KOPT-K1 (cell line): ENCODE results near the gene GCK.

Experiments used
- H3K27ac ChIP-seq: fragments of 200-600 bp; sonication (generic); 2 replicates; pipeline ENCODE4 v1.5.1; 2016; ENCODE audit warnings: antibody characterized with exemption, mild to moderate bottlenecking, low read depth, low read length; ENCODE audit not compliant: poor library complexity, severe bottlenecking
- H3K36me3 ChIP-seq: fragments of 200-600 bp; sonication (generic); 2 replicates; pipeline ENCODE4 v1.5.1; 2017; ENCODE audit warnings: antibody characterized with exemption, mild to moderate bottlenecking, low read length, moderate library complexity; ENCODE audit not compliant: insufficient read depth
- H3K9me3 ChIP-seq: fragments of 200-600 bp; sonication (generic); 2 replicates; pipeline ENCODE4 v1.5.1; 2017; ENCODE audit warnings: antibody characterized with exemption, low read length, mild to moderate bottlenecking; ENCODE audit not compliant: insufficient read depth, poor library complexity, severe bottlenecking

GCK gene

GRCh38 chr7:44162179-44162578, 27.1 kb downstream of the GCK start:
- Histone ChIP-seq H3K9me3 (peaks cover 4% of the 10 kb centered on the region), H3K36me3 (no peaks in the 10 kb centered on the region), H3K27ac (no peak overlapping the region)

DNA sequence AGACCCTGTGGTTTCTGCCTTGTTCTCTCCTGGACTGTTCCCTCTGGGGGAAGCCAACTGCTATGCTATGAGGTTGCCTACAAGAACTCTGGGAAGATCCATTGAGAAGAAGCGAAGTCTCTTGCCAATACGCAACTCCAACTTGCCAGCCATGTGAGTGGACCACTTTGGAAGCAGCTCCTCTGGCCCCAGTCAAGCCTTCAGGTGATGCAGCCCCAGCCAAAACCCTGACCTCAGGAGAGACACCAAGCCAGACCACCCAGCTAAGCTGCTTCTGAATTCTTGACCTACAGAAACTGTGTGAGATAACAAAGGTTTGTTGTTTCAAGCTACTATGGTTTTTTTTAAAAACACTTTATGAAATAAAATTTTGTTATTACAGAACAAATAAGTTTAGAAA, 27.9 kb downstream of the GCK start:
- Histone ChIP-seq H3K27ac (no peak overlapping the region), H3K9me3 (peaks cover 4% of the 10 kb centered on the region), H3K36me3 (no peaks in the 10 kb centered on the region)

DNA sequence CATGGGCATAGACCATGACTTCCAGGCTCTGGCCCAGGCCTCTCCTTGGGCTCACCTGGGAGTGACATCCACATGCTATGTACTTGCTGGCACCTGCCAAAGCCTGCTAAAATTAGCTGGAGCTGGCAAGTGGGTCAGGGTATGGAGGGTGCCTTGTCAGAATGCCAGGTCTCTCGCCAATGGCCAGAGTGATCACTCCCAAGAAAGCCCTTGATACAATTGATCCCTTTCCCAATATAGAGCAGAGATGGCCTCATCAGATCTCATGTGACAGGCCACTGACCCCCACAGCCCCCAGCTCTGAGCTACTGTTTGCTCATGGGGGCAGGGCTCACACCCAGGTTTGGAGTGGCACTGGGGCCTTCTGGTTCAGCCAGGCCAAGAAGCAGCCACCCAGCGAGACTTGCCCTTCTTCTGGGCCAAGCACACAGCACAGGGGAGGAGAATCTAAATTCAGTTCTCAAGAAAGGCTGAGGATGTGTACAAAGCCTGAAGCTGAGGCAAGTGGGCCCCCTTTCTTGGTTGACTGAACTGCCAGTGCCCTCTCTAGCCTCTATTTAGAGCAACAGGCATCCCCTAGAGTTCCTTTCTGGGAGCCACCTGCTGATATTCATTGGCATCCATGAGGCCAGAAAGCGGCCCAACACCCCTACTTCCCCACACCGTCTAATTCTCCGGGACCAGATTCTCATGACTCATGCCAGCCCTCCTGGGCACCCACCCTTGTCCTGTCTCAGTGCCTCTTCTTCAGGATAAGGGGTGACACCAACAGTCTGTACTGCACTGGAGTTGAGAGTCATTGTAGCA, 29.2 kb downstream of the GCK start:
- no peak overlapping the region for H3K27ac ChIP-seq
- peaks cover 4% of the 10 kb centered on the region for H3K9me3 ChIP-seq
- no peaks in the 10 kb centered on the region for H3K36me3 ChIP-seq

GRCh38 chr7:44158873-44159631, 30.2 kb downstream of the GCK start:
- H3K27ac ChIP-seq = no peak overlapping the region
- no peaks in the 10 kb centered on the region for H3K9me3 ChIP-seq
- H3K36me3 ChIP-seq = no peaks in the 10 kb centered on the region

DNA sequence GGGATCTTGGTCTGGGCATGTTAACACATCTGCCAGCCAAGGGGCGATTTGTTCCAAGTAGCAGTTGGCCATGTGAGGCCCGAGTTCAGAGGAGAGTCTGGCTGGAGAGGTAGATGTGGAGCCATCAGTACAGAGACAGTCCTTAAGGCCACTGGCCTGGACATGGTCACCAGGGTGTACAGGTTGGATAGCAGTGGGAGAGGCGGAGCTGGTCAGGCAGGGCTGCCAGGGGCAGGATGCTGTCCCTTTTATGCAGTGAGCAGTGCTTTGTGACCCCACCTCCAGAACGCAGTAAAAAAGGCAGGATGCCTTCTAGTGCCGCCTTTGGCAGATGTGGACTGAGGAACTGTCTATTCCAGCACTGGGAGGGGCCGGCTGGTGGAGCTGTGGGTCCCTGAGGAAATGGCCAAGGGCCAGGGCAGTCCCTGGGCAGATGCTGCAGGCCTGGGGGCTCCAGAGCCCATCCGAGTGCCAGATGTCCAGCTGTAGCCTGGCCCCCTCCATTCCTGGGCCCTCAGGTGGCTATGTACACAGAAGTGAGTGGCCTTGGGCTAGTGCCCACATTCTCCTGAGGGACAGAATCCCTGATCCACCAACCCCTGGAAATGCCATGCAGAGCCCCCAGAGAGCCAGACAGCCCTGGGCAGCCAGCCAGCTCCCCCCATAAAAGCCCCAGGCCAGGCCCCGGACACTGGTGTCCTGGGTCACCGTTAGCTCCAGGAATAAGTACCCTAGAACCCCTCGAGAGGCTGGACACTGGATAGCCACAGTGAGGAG, 31.0 kb downstream of the GCK start:
- H3K9me3 ChIP-seq = no peaks in the 10 kb centered on the region
- no peaks in the 10 kb centered on the region for H3K36me3 ChIP-seq
- H3K27ac ChIP-seq = no peak overlapping the region

DNA sequence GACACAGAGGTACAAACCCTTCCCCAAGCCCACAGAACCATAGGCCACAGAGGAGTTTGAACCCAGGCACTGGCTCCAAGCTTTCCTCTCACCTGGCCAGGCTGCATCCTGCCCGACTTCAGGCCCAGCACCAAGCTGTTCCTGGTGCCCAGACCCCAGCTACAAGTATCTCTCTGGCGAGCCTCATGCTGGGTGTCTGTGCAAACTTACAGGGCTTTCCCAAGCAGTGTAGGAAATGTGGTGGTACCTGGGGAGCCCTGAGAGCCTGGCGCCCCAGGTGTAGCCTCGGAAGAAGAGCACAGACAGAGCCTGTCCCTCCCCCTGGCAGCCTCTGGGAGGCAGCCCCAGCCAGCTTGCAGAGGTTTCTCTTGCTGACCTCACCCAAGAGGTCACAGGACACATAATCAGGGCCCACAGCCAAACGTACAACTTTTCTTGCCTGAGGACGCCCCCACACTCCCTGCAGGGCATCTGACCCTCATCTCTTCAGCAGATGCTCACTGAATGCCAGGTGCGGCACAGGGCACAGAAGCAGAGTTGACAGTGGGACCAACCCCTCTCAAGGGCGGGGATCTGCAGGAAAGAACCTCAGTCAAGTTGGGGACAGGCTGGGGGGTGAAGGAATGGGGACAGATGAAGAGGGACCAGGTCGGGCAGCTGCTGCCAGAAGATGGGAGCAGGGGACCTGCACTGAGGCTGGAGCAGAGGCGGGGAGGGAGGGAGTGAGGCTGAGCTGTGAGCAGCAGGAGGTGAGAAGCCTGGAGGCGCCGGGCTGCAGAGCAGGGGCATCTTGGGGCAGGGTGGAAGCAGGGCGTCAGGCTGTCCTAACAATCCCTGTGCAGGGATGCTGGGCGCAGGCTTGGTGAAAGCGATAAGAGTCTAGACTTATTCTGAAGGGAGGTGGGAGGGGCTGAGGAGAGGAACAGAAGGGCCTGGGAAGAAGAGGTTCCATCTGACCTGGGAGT, 31.8 kb downstream of the GCK start:
- H3K27ac ChIP-seq = no peak overlapping the region
- no peaks in the 10 kb centered on the region for H3K36me3 ChIP-seq
- no peaks in the 10 kb centered on the region for H3K9me3 ChIP-seq

- no peaks in the 10 kb centered on the region for H3K36me3 ChIP-seq
- H3K9me3 ChIP-seq = no peaks in the 10 kb centered on the region
- no peak overlapping the region for H3K27ac ChIP-seq
These were observed 32.7 kb downstream of the GCK start for GRCh38 chr7:44156453-44157010.

- no peaks in the 10 kb centered on the region for H3K36me3 ChIP-seq
- H3K9me3 ChIP-seq = no peaks in the 10 kb centered on the region
- H3K27ac ChIP-seq = no peak overlapping the region
These were observed 33.8 kb downstream of the GCK start for GRCh38 chr7:44155191-44156185.

DNA sequence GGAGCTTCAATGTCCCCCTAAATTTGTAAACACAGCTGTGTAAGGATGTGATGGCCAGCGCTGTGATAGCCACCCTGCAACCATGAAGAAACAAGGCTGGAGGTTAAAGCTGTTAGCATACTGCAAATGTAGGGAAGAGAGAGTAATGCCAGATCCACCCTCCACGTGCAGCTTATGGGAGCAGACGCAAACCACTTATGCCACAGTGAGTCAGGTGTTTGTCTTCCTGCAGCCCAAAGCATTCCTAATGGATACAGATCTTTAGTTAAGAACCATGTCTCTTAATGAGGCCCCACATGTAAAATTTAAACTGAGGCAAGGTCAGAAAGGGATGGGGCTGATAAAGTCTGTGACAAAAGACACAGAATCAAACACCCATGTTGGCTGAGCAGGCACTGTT, 34.5 kb downstream of the GCK start:
- H3K36me3 ChIP-seq = no peaks in the 10 kb centered on the region
- H3K9me3 ChIP-seq = no peaks in the 10 kb centered on the region
- no peak overlapping the region for H3K27ac ChIP-seq

DNA sequence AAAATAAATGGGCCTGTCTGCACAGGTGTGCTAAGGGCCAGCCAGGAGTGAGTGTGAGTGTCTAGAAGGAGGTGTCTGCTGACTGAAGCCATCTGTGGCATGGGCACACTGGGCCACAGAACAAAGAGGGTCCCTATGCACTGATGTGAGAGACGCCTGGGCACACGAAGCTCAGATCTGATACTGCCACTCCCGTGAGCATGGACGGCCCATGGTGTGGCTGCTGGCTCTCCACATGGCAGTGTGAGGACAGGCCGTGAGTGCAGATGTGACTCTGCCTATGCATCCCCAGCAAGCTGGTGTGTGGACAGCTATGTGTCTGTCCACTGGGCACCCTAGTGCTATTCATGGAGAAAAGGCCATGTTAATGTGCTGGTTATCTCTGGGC, 35.3 kb downstream of the GCK start:
- H3K9me3 ChIP-seq = no peaks in the 10 kb centered on the region
- no peak overlapping the region for H3K27ac ChIP-seq
- H3K36me3 ChIP-seq = no peaks in the 10 kb centered on the region

GRCh38 chr7:44152971-44153947, 36.0 kb downstream of the GCK start:
- Histone ChIP-seq H3K27ac (no peak overlapping the region), H3K36me3 (no peaks in the 10 kb centered on the region), H3K9me3 (no peaks in the 10 kb centered on the region)

DNA sequence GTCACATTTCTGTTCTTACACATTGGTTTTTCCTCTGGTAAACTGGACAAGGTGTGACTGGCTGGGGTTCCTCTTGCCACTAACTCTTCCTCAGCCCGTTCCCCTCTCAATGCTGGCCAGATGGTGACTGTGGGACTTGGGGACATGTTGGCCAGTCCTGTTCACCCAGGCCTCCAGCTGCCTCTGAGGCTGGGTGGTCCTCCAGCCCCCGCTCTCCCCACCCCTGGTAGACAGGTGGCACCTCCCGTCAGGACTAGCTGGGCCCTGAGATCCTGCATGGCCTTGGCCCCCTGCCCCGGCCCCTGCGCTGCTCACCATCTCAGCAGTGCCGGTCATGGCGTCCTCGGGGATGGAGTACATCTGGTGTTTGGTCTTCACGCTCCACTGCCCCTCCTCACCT, 37.3 kb downstream of the GCK start:
- Histone ChIP-seq H3K9me3 (no peaks in the 10 kb centered on the region), H3K27ac (no peak overlapping the region), H3K36me3 (no peaks in the 10 kb centered on the region)
